AG08395 (cell line): ENCODE measurements around the gene CHERP.
A peak's percentile ranks its signal among the peaks of the same experiment; 100 is the strongest.
"Not testable (repeated sequence)": the region's sequence is repeated elsewhere in the genome, so short reads cannot be mapped to it uniquely, and the experiment has no call there.

ENCODE experiments used
- DNase-seq: peaks from one replicate; pipeline ENCODE4 v3.0.0; 2012; ENCODE audit warnings: mixed read lengths, low spot score

Gene CHERP

DNA sequence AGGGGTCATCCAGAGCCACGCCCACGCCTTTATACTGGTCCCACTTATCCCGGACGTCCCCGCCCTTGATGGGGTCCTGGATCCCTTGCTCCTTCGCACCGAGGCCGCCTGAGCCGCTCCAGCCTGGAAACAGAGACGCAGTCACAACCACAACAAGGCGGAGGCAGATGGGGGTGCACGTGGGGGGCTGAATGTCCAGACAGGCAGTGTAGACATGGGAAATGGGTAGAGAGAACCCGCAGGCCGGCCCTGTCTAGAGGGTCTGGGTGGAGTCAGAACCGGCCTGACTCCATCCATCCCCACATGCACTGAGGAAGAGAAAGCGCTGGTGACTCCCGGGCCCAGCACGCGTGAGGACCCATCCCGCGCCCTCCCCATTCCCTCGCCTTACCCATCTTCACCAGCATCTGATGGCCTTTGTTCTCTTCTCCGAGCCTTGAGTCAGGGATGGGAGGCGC, 23.0 kb downstream of the CHERP start:
- DNase-seq: no peak

DNA sequence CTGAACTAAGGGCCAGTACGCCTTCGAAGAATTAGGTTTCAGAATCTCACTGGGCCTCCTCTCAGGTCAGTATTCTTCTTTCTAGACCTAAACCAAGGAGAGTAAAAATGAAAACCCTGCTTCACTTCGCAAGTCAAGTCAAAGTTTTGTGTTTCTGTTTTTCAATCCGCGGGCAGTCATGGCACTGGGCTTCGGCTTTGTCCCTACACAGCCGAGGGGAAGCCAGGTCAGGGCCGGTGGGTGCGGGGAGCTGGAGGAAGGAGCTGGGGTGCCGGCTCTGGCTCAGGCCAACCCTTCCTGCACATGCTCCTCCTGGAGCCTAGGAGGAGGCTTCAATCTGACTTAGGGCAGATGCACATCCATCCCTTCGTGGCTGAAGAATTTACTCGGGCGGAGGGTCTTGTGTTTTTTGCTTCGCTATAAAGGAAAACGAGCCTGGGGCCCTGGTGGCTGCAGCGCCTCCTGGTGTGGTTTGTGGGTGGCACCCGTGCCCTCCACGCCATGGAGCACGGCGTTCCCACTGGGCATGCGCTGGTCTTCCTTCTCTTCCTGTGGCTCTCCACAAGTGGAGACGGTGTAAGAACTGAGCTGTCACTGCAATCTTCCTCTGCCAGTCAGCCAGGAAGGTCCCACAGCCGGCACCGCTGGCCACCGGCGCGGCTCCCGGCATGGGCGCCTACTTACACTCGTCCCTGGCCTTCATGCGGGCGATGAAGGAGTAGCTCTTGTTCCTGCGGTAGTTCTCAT, 23.6 kb downstream of the CHERP start:
- no peak for DNase-seq

DNA sequence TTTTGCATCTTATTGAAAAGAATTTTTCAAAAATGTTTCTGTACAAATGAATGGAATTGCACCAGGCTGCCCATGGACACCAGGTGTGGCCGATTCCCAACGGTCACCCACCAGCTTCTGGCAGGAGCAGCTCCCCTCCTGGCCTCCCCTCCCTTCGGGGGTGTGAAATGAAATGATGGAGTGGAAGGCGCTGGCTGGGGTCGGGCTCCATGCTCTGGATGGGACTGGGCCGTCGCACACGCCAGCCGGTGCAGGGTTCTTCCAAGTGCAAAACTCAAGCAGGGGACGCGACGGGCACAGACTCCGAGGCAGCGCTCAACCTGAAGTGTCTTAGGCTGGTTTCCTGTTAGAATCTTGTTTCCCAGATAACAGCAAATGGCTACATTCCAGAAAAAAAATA, 24.2 kb downstream of the CHERP start:
- no peak for DNase-seq

DNA sequence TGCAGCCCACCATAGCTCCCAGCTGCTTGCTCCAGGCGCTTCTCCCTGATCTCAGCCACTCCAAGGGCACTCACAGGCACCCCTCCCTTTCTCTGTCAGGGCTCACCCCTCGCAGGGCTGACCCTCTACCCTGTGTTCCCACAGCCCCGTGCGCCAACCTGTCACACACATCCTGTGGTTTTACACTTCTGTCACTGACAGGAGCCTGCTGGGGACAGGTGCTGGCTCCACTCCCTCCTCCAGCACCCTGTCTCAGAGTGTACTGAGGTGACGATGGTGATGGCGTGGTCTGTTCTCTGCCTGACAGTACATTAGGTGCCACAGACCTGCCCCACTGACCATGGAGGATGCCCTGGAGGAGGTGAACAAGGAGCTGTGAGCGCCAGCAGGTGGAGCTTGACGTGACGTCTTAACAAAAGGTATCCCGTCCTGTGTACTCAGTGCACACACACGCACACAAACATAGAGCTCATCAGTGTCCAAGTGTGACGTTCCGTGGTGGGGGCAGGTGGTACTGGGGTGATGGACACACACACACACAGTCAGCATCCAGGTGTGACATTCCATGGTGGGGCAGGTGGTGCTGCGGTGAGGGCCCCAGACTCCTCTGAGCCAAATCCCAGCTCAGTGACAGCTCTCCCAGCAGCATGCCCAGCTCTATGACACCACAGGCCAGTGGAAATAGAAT, 25.2 kb downstream of the CHERP start:
- no peak for DNase-seq

DNA sequence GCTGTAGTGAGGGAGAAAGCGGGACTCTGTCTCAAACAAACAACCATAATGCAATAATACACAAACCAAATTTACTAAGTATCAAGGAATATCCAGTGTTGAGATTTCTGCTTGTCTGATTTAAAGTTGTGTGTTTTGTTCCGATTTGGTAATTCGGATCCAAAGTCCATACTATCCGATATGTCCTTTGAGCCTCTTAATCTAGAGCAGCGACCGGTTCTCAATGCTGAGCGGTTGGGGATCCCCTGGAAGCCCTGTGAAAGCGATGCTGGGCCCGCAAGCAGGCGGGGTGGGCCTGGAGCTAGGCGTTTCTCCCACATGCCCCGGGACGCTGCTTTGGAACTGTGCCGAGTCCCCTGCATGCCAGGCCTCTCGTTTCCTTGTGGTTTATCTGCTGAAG, 25.9 kb downstream of the CHERP start:
- DNase-seq: no peak

DNA sequence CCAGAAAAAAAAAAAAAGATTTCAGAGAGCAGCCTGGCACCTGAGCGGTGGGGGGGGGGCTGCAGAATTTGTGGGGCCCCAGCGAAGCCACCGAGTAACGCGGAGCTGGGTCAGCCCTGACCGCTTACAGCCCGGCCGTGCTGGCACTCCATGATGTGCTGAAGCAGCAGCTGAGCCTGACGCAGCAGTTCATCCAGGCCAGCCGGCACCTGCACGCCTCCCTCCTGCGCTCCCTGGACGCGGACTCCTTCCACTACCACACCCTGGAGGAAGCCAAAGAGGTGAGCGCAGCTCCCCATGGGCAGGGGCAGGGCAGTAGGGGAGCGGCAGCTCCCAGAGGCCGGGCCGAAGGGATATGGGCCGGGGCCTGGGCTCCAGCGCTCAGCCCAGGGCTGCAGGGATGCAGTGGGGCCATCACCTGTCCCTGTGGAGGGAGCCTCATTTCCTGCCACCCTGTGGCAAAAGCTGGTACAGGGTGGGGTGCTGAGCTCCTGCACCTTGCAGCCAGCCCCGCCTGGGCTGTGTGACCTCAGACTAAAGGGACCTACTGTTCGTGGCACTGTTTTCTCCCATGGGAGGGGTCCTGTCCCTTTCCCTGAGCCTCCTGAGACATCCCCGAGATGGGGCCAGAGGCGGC, 27.7 kb downstream of the CHERP start:
- DNase-seq: no peak

DNA sequence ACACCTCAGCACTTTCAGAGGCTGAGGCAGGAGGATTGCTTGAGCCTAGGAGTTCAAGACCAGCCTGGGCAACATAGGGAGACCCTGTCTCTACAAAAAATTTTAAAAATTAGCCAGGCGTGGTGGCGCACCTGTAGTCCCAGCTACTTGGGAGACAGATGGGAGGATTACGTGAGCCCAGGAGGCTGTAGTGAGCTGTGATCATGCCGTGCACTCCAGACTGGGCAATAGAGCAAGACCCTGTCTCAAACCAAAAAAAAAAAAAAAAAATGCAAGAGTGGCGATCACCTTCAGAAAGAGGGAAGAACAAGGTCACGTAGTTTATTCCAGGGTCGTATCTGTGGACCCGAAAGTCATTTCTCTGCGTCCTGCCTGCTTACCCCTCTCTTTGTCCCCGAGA, 29.6 kb downstream of the CHERP start:
- not testable (repeated sequence) for DNase-seq

DNA sequence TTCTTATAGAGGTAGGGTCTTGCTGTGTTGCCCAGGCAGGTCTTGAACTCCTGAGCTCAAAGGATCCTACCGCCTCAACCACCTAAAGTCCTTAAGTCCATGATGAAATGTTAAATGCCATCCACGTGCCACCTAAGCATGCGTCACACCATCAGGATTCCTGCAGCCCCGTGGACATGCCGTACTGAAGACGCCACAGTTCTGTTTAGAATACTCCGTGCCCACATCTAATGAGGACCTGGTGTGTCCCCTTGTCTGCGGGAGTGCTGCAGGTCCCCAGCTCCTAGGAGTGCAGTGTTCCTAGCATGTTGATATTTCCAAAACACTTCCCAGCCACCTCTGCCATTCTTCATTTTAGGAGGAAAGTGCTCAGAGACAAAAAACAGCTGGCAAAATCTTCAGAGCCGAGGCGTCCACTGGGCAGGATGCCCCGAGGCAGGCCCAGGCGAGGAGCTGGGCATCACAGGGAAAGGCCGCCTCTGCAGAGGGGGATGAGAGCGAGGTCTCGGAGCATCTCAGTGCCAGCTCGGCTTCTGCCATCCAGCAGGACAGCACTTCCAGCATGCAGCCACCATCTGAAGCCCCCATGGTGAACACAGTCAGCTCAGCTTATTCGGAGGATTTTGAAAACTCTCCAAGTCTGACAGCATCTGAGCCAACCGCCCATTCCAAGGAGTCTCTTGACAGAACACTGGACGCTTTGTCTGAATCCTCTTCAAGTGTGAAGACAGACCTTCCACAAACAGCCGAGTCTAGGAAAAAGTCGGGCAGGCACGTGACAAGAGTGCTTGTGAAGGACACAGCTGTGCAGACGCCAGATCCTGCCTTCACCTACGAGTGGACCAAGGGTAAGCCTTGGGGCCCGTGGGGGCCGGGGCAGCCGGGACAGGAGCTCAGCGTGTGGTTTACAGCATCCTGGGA, 32.8 kb downstream of the CHERP start:
- no peak for DNase-seq

DNA sequence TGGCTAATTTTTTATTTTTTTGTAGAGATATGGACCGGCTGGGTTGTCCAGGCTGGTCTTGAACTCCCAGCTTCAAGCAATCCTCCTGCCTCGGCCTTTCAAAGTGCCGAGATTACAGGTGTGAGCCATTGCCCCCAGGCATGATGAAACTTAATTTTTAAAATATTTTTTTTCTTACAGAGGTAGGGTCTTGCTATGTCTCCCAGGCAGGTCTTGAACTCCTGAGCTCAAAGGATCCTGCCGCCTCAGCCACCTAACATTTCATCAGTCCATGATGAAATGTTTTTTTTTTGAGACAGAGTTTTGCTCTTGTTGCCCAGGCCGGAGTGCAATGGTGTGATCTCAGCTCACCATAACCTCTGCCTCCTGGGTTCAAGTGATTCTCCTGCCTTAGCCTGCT, 33.7 kb downstream of the CHERP start:
- no peak for DNase-seq

DNA sequence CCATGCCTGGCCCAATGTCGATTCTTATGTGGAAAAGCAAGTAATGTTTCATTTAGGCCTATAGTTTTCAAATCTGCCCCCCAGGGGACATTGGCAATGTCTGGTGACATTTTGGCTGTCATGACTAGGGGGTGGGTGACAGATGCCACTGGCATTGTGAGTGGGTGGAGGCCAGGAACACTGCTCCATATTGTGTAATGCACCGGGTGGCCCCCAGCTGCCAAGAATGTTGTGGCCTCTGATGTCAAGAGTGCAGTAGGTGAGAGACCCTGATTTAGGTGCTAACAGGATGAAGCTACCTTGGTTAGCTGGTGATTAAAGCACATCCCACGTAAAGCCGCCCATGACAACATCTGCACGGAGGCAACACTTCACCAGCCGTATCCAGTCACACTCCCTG, 35.3 kb downstream of the CHERP start:
- peak; percentile 28 for DNase-seq

DNA sequence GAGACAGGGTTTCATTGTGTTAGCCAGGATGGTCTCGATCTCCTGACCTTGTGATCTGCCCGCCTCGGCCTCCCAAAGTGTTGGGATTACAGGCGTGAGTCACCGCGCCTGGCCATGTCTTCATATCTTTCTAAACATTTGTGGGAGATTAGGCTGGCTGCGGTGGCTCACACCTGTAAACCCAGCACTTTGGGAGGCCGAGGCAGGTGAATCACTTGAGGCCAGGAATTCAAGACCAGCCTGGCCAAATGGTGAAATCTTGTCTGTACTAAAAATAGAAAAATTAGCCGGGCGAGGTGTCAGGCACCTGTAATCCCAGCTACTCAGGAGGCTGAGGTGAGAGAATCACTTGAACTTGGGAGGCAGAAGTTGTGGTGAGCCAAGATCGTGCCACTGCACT, 36.1 kb downstream of the CHERP start:
- DNase-seq: not testable (repeated sequence)

DNA sequence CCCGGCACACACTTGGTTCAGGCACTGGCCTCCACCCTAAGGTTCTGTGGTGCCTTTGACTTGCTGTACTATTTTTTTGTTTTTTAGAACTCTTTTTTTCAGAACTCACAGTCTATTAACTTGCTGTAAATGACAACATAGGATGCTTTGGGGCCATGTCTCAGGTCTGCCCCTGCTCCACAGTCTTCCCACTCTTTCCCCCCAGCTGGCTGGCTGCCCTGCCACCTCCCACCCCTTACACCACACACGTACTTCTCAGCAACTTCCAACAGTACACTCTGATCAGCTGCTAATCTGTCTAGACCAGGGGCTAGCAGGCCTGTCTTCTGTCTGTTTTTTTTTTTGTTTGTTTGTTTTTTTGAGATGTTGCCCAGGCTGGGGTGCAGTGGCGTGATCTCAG, 38.0 kb downstream of the CHERP start:
- no peak for DNase-seq

DNA sequence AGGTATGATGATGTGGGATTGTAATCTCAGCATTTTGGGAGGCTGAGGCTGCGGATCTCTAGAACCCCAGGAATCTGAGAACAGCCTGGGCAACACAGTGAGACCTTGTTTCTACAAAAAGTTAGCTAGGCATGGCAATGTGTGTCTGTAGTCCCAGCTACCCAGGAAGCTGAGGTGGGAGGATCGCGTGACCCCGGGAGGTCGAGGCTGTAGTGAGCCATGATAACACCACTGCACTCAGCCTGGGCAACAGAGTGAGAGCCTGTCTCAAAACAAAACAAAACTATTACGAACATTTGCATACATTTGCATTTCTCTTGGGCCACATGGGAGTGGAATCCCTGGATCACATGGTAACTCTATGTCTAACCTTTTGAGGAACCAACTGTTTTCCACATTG, 44.4 kb downstream of the CHERP start:
- DNase-seq: no peak

DNA sequence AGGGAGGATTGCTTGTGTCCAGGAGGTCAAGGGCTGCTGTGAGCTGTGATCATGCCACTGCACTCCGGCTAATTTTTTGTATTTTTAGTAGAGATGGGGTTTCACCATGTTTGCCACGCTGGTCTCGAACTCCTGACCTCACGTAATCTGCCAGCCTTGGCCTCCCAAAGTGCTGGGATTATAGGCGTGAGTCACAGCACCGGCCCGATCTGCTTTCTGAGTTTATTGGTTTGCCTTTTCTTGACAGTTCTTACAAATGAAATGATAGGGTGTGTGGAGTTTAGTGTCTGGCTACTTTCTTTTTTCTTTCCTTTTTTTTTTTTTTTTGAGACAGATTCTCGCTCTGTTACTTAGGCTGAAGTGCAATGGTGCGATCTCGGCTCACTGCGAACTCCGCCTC, 45.2 kb downstream of the CHERP start:
- DNase-seq: no peak

DNA sequence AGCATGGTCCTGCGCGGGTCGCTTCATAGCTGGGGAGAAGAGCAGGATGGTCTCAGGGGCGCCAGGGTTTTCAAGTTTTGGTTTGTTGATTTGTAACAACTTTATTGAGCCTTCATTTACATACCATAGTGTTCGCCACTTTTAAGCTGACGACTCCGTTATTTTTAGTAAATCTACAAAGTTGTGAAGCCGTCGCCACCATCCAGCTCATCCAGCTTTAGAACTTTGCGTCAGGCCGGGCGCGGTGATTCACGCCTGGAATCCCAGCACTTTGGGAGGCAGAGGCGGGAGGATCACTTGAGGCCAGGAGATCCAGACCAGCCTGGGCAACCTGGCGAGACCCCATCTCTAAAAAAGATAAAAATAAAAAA, 45.6 kb downstream of the CHERP start:
- DNase-seq: no peak

DNA sequence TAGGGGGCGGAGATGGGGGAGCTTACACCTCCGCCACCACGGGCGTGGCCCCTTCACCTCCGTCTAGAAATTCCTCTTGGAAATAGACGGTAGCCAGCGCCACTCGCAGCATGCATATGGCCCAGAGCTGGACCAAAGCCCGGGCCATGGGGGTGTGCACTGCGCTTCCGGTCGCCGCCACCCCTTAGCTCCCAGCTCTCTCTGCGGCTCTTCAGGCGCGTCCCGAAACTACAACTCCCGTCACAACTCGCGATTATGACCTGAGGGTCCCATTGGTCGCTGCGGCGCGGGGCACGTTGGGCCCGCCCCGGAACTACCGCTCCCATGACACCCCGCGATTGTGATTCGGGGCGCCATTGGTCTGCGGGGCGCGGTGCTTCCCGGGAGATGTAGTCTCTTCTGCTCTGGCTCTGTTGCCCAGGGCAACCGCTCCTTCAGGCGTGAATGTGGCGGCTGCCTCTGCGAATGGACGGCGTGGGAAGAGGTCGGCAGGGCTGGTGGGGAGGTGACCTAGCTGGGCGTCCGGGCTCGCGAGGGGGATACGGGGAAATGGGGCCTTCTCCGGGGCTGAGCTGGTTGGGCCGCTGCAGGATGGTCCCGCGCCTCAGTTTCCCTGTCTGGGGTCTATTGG, 46.1 kb downstream of the CHERP start, which contains the start of the genes C19orf44 and CALR3:
TSS of gene C19orf44 (plus strand) at position 413 of the 631 bp plus-strand sequence. CDS start 4,399 bp downstream, outside the sequence.
TSS of gene CALR3 (minus strand) at position 186 of the 631 bp plus-strand sequence. CDS start at position 148, 38 bp downstream.
- peak; percentile 97 for DNase-seq

DNA sequence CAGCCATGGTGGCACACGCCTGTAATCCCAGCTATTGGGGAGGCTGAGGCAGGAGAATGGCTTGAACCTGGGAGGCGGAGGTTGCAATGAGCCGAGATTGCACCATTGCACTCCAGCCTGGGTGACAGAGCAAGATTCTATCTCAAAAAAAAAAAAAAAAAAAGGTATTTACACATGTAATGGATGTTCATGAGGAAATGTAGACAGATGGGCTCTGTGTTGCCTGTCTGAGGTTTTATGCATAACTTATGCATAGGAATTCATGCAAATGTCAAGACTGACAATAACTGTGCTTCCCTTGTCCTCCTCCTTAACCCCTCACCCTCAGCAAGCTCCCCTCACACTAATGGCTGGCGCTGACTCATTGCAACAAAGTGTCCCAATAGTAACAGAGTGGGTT, 55.8 kb downstream of the CHERP start:
- not testable (repeated sequence) for DNase-seq

DNA sequence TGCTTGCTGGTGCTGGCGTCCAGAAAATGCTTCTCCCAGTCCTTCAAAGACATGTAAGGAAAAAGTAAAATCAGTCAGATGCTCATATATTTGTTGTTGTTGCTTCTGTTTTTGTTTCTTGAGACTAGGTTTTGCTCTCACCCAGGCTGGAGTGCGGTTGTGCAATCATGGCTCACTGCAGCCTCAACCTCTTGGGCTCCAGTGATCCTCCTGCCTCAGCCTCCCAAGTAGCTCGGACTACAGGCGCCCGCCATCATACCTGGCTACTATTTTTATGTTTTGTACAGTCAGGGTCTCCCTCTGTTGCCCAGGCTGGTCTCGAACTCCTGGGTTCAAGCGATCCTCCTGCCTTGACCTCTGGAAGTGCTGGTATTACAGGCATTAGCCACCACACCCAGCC, 59.5 kb downstream of the CHERP start:
- DNase-seq: no peak

DNA sequence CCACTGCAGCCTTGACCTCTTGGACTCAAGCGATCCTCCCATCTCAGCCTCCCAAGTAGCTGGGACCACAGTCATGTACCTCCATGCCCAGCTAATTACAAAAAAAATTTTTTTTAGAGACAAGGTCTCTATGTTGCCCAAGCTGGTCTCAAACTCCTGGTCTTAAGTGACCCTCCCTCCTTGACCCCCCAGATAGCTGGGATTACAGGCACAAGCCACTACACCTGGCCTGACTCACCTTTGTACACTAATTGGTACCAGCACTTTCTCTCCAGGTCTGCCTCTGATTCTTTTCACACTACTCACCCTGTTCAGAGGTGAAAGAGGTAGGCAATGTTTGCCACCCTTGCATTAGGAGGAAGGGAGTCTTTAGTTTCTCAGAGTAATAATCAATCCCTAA, 64.9 kb downstream of the CHERP start:
- DNase-seq: no peak

DNA sequence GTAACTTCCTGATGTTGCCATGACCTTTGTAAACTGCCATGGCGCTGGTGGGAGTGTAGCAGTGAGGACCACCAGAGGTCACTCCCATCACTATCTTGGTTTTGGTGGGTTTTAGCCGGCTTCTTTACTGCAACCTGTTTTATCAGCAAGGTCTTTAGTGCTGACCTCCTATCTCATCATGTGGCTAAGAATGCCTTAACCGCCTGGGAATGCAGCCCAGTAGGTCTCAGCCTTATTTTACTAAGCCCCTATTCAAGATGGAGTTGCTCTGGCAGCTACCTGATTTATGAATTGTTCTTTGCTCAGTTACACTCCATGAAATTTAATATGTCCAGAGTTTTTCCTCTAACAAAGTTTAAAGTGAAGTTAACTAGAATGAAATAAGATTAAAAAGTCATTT, 65.8 kb downstream of the CHERP start:
- DNase-seq: no peak

DNA sequence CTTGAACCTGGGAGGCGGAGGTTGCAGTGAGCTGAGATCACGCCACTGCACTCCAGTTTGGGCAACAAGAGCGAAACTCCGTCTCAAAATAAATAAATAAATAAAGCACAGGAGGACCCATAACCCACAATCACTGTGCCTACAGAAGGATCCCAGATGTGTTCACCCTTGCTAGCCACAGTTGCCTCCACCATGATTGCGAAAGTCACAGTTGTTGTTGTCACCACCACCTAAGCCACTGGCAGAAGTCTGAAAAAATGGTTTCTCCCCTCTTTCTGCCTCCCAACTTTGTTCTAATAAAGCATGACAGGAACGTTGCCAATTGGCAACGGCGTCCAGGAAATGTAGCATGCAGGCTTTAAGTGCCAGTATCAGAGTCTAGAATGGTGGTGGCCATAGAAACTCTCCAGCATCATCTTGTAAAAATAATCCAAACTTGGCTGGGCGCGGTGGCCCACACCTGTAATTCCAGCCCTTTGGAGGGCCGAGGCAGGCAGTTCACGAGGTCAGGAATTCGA, 68.3 kb downstream of the CHERP start:
- DNase-seq: no peak
